ENCODE measurements around the gene NOTCH2. TPM values are rescaled to one million over a fixed set of nuclear protein-coding genes. Genes with fewer than 3 reads are reported as not detected.

The NOTCH2 gene
- total RNA-seq, 1 experiment from 2014 or later = 55.7 TPM

GRCh38 chr1:119914071-119914470 lies 155.4 kb downstream of the NOTCH2 start:
- Histone ChIP-seq H3K27me3 (replicated peaks; ENCODE audit: insufficient read depth, low read depth, low read length, poor library complexity) (no peaks in the 10 kb centered on the region), H3K9me3 (ENCODE audit: low read depth, low read length, poor library complexity, severe bottlenecking) (no peaks in the 10 kb centered on the region), H3K27ac (ENCODE audit: low read depth, low read length, poor library complexity, severe bottlenecking) (no peak overlapping the region), H3K4me1 (ENCODE audit: insufficient read depth, low read length, poor library complexity, severe bottlenecking) (peaks cover 20% of the 10 kb centered on the region), H3K4me3 (ENCODE audit: low read depth, low read length, poor library complexity, severe bottlenecking) (no peak overlapping the region), H3K36me3 (ENCODE audit: insufficient read depth, low read length, poor library complexity, severe bottlenecking) (peaks cover 22% of the 10 kb centered on the region)
- POLR2A ChIA-PET (ENCODE audit: low non-redundant PET) = no interaction called here
- DNase-seq (ENCODE audit: low spot score) = no peak
- CTCF ChIA-PET = no interaction called here
- TF ChIP-seq EZH2 (IDR thresholded peaks at IDR 0.05; ENCODE audit: borderline replicate concordance, low read depth, low read length, poor library complexity, severe bottlenecking) = no peak
- no peak for TF ChIP-seq CTCF (conservative IDR thresholded peaks at IDR 0.05; ENCODE audit: low read depth, low read length)
- intact Hi-C loops (cut with micrococcal nuclease; ENCODE audit: unreplicated experiment) = no loop called here
- BruUV-seq (replicated peaks) = no TSS peak

- H3K9me3 ChIP-seq (ENCODE audit: low read depth, low read length, poor library complexity, severe bottlenecking) = no peaks in the 10 kb centered on the region
- no TSS peak for BruUV-seq (replicated peaks)
- H3K27me3 ChIP-seq (replicated peaks; ENCODE audit: insufficient read depth, low read depth, low read length, poor library complexity) = no peaks in the 10 kb centered on the region
- H3K27ac ChIP-seq (ENCODE audit: low read depth, low read length, poor library complexity, severe bottlenecking) = no peak overlapping the region
- H3K4me1 ChIP-seq (ENCODE audit: insufficient read depth, low read length, poor library complexity, severe bottlenecking) = peaks cover 15% of the 10 kb centered on the region
- TF ChIP-seq CTCF (conservative IDR thresholded peaks at IDR 0.05; ENCODE audit: low read depth, low read length) (no peak), EZH2 (IDR thresholded peaks at IDR 0.05; ENCODE audit: borderline replicate concordance, low read depth, low read length, poor library complexity, severe bottlenecking) (no peak)
- intact Hi-C loops (cut with micrococcal nuclease; ENCODE audit: unreplicated experiment) = no loop called here
- no peak overlapping the region for H3K4me3 ChIP-seq (ENCODE audit: low read depth, low read length, poor library complexity, severe bottlenecking)
- POLR2A ChIA-PET (ENCODE audit: low non-redundant PET) = no interaction called here
- no peak for DNase-seq (ENCODE audit: low spot score)
- H3K36me3 ChIP-seq (ENCODE audit: insufficient read depth, low read length, poor library complexity, severe bottlenecking) = peaks cover 21% of the 10 kb centered on the region
- CTCF ChIA-PET = no interaction called here
Observed at GRCh38 chr1:119912963-119913362, 156.5 kb downstream of the NOTCH2 start.

GRCh38 chr1:119911775-119912174 lies 157.7 kb downstream of the NOTCH2 start:
- intact Hi-C loops (cut with micrococcal nuclease; ENCODE audit: unreplicated experiment) = no loop called here
- ChIA-PET CTCF (no interaction called here), POLR2A (ENCODE audit: low non-redundant PET) (no interaction called here)
- no peaks in the 10 kb centered on the region for H3K9me3 ChIP-seq (ENCODE audit: low read depth, low read length, poor library complexity, severe bottlenecking)
- H3K27ac ChIP-seq (ENCODE audit: low read depth, low read length, poor library complexity, severe bottlenecking) = no peak overlapping the region
- no peak for TF ChIP-seq EZH2 (IDR thresholded peaks at IDR 0.05; ENCODE audit: borderline replicate concordance, low read depth, low read length, poor library complexity, severe bottlenecking)
- no peak for TF ChIP-seq CTCF (conservative IDR thresholded peaks at IDR 0.05; ENCODE audit: low read depth, low read length)
- H3K4me1 ChIP-seq (ENCODE audit: insufficient read depth, low read length, poor library complexity, severe bottlenecking) = peaks cover 3% of the 10 kb centered on the region
- no peak for DNase-seq (ENCODE audit: low spot score)
- no TSS peak for BruUV-seq (replicated peaks)
- peaks cover 21% of the 10 kb centered on the region for H3K36me3 ChIP-seq (ENCODE audit: insufficient read depth, low read length, poor library complexity, severe bottlenecking)
- no peak overlapping the region for H3K4me3 ChIP-seq (ENCODE audit: low read depth, low read length, poor library complexity, severe bottlenecking)
- H3K27me3 ChIP-seq (replicated peaks; ENCODE audit: insufficient read depth, low read depth, low read length, poor library complexity) = no peaks in the 10 kb centered on the region
